HG03103 (cell line): ENCODE measurements around the gene HSPA5.
"Not testable (repeated sequence)": the region's sequence is repeated elsewhere in the genome, so short reads cannot be mapped to it uniquely, and the experiment has no call there.

Source experiments
- ATAC-seq: cut with Tn5 transposase; IDR thresholded peaks from one replicate; pipeline ENCODE4 v1.9.1; 2021; ENCODE audit warnings: low read depth; ENCODE audit not compliant: unreplicated experiment

The HSPA5 gene

DNA sequence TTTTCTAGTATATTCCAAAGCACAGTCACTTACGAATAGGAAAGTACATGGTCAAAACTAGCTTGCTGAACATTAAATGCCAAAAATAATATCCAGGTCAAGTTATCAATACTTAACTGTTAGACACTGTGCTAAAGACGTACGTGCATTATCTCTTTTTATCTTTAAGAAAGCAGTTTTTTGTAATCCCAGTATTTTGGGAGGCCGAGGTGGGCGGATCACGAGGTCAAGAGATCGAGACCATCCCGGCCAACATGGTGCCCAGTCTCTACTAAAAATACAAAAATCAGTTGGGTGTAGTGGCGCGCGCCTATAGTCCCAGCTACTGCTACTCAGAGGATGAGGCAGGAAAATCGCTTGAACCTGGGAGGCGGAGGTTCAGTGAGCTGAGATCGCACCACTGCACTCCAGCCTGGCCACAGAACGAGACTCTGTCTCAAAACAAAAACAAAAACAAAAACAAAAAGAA lies 2.7 kb upstream of the HSPA5 start:
- no peak for ATAC-seq

- ATAC-seq, result no peak
These were observed 958 bp upstream of the HSPA5 start for GRCh38 chr9:125241863-125242739.

GRCh38 chr9:125240649-125240999 lies 519 bp downstream of the HSPA5 start:
- peak; percentile 9 for ATAC-seq

DNA sequence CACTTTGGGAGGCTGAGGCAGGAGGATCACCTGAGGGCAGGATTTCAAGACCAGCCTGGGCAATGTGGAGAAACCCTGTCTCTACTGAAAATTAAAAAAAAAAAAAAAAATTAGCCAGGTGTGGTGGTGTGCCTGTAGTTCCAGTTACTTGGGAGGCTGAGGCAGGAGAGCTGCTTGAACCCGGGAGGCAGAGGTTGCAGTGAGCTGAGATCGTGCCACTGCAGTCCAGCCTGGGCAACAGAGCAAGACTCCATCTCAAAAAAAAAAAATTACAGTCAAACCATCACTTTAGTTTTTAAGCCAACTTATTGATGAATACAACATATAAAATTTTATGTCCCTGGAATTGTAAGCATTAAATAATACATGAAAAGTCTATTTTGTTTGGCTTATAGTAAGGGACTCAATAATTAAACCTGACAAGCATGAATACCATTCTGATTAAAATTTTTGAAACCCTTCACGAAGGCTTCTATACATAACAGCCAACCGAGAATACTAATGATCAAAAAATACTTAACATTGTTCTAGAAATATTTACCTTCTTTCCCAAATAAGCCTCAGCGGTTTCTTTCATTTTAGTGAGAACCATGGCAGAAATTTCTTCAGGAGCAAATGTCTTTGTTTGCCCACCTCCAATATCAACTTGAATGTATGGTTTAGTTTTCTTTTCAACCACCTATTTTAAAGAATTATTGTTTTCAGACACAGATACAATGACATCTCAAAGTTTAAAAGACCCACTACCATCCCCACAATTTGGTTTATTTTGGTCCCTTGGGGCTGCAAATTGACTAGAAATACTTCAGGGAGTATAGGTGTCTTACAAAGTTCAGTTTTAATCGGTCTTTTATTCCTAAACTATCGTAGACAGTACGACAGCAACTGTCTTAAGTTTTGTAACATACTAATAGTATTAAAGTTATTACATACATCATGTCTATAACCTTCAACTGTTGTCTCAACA lies 1.2 kb downstream of the HSPA5 start:
- no peak for ATAC-seq

GRCh38 chr9:125238915-125239446 lies 2.2 kb downstream of the HSPA5 start:
- ATAC-seq, result no peak

DNA sequence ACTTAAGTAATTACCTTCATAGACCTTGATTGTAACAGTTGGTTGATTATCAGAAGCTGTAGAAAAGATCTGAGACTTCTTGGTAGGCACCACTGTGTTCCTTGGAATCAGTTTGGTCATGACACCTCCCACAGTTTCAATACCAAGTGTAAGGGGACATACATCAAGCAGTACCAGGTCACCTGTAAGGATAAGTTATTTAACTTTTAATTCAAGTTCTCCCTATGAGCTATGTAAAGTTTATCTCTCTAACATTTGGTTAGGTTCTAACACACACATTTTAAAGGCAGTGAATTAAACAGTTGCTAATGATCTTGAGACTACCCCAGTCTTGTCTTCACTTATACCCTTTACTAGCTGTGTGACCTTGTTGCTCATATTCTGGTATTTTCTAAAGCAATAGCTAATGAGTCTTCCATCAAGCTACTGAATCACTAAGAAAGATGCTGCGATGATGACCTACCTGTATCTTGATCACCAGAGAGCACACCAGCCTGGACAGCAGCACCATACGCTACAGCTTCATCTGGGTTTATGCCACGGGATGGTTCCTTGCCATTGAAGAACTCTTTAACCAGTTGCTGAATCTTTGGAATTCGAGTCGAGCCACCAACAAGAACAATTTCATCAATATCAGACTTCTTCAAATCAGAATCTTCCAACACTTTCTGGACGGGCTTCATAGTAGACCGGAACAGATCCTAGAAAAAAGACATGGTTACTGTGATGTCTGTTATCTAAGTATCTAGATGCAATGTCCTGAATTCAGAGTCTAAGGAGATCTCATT lies 2.8 kb downstream of the HSPA5 start:
- no peak for ATAC-seq

- not testable (repeated sequence) for ATAC-seq
These were observed 4.5 kb downstream of the HSPA5 start for GRCh38 chr9:125236520-125237159.

DNA sequence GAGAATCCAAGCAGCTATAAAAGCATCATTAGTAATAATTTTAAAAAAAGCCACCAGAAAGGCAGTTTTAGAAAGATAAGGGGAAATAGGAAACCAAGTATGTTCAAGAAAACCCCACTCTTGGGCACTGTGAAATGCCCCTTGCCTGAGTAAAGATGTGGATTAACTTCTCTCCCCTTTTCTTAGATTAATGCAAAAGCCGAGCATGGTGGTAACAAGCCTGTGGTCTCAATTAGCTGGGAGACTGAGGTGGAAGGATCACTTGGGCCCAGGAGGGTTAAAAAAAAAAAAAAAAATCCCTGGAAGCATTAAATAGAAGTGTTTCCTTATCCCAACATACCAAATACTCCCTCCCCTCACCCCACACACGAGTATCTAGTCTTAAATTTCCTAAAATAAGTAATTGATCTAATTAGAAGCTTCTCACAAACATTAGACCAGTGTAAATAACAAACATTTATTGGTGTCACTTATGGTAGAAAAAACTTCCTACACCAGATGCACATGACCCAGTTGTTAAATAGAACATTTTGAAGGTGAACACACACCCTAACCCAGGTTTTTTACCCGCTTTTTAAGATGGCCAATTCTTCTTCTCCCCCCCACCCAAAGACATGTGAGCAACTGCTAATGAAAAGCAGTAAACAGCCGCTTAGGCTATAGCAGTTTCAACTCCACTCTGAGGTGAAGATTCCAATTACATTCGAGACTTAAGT lies 5.2 kb downstream of the HSPA5 start:
- no peak for ATAC-seq

DNA sequence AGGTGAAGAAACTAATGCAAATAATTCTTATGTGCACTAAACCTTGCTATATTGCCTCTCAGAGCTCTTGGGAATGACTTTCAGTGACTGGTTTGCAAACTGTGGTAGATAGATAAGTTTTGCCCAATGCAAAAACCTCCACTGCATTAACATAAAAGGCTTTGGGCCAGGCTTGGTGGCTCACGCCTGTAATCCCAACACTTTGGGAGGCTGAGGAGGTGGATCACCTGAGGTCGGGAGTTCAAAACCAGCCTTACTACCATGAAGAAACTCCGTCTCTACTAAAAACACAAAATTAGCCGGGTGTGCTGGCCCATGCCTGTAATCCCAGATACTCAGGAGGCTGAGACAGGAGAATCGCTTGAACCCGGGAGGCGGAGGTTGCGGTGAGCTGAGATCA lies 7.0 kb downstream of the HSPA5 start:
- ATAC-seq, result not testable (repeated sequence)

DNA sequence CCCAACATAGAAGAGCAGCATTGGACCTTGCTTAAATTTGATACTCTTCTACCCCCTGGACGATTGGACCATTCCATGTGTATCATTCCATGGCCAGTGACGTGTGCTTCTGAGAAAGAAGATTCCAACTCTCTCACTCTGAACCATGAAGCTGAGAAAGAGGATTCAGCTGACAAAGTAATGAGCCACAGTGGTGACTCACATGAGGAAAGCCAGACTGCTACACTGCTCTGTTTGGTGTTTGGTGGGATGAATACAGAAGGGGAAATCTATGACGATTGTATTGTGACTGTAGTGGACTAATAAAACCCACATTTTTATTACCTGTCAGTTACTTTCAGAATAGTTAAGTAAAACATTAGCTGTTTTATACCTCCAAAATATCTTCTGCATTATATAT lies 7.5 kb downstream of the HSPA5 start:
- ATAC-seq, result no peak

DNA sequence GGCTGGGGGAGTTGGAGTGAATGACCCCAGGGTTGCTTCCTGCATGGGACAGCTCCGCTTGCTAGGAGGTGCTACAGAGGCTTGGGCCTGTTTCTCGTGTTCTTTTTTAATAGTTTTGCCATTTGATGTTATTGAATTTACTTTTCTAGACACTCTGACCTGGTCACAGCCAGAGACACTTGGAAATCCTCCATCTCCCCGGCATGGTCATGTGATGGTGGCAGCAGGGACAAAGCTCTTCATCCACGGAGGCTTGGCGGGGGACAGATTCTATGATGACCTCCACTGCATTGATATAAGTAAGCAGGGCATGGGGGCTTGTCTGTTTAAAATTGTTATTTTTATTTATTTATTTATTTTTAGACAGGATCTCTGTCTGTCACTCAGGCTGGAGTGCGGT lies 13.4 kb downstream of the HSPA5 start:
- ATAC-seq, result no peak

- not testable (repeated sequence) for ATAC-seq
These were observed 16.3 kb downstream of the HSPA5 start for GRCh38 chr9:125224858-125225257.

DNA sequence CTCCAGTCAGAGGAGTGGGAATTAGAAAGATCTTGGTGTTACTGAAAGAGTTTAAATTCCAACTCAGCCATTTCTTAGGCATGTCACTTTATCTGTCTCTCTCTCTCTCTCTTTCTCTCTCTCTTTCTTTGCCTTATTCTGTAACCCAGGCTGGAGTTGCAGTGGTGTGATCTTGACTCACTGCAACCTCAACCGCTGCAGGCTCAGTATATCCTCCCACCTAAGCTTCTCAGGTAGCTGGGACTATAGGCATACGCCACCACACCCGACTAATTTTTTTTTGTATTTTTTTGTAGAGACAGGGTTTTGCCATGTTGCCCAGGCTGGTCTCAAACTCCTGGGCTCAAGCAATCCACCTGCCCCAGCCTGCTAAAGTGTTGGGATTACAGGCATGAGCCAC lies 22.5 kb downstream of the HSPA5 start:
- ATAC-seq, result no peak

- ATAC-seq, result no peak
These were observed 27.0 kb downstream of the HSPA5 start for GRCh38 chr9:125214186-125214585.

- no peak for ATAC-seq
These were observed 36.7 kb downstream of the HSPA5 start for GRCh38 chr9:125204477-125204876.

GRCh38 chr9:125202846-125203618 lies 38.1 kb downstream of the HSPA5 start:
- ATAC-seq, result no peak

DNA sequence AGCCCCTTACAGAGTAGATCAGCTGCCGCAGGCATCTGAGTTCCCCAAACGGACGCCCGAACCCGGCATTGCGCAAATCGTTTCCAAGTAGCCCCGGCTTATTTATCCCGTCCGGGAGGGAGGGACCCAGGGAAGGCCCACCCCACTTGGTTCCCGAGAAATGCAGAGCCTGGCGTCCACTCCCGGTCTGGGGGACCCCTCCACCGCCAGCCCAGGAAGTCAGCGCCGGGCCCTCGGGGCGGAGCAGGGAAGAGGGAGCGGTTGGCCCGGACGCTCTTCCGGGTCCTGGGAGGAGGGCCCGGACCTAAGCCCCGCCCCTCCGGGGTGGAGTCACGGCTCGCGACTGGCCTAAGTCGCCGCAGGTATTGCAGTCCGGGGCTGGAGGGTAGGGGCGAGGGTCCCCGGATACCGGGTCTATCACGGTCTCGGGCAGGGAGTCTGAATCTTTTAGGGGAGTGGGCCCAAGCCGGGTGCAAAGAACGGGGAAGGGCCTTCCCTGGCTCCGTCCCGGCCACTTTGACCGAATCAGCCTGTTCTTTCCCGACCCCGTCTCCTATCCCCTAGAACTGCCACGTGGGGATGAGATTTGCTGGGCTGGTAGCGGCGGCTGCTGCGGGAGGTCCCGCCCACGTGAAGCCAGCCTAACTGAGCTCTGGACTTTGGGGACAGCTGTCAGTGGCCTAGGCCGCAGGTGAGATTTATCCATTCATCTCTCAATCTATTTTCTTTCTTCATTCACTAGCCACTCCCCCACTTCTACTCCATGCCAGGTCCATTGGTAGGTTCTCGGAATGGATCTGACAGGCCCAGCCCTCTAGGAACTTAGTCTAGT lies 40.7 kb downstream of the HSPA5 start, which contains the start of gene RABEPK:
RABEPK (plus strand) TSS at position 327 of the 832 bp plus-strand sequence. CDS start 2,472 bp downstream, outside the sequence.
- peak; percentile 96 for ATAC-seq
